ENCODE results near the gene NBL1. TPM values are rescaled to one million over a fixed set of nuclear protein-coding genes. Genes with fewer than 3 reads are reported as not detected.

The NBL1 gene
- total and polyA plus RNA-seq, 10 of the 15 experiments (the other 5 are each of a cell fraction or from before 2014, with no cell fraction given): 0.13 to 2.4 (median 0.81) TPM; not detected in 1

GRCh38 chr1:19683351-19683750 is 39.2 kb downstream of the NBL1 start:
- ATAC-seq: no peak
- 84% methylated on average over 8 of the region's 8 CpGs for WGBS (ENCODE audit: insufficient coverage, insufficient replicate concordance, low lambda C conversion rate, missing lambda C conversion rate)
- ChIA-PET CTCF (interaction anchor here (1.6 kb wide), 1 partner anchor 21 kb away, joined by 6 read pairs; no protein-coding TSS in a partner anchor), SMC1A (ENCODE audit: uncharacterized antibody, unreplicated experiment) (no interaction called here), RAD21 (ENCODE audit: unreplicated experiment) (interaction anchor here (0.6 kb wide), 1 partner anchor 29 kb away, joined by 3 read pairs; no protein-coding TSS in a partner anchor), POLR2A (no interaction called here)
- no peak for DNase-seq (ENCODE audit: low read depth, low spot score)
- intact Hi-C loops (cut with micrococcal nuclease; ENCODE audit: unreplicated experiment): no loop called here
- FAIRE-seq: no peak
- Histone ChIP-seq H4K20me1 (ENCODE audit: control insufficient read depth, insufficient read depth) (no peaks in the 10 kb centered on the region), H3K9ac (ENCODE audit: control insufficient read depth, insufficient read depth, low read length) (no peak overlapping the region), H3K27ac (ENCODE audit: control insufficient read depth, insufficient read depth) (no peak overlapping the region), H3K27me3 (replicated peaks in 1 of 2; ENCODE audit: control insufficient read depth in 2 of 2, insufficient read depth in 2 of 2, low read length in 1 of 2) (no peaks in the 10 kb centered on the region), H3K4me1 (ENCODE audit: control insufficient read depth, insufficient read depth, low read length) (no peaks in the 10 kb centered on the region), H2AFZ (ENCODE audit: control insufficient read depth, low read depth, low read length) (no peak overlapping the region), H3K9me3 (replicated peaks; ENCODE audit: control insufficient read depth, insufficient read depth, low read length) (peaks cover 3% of the 10 kb centered on the region; the same call in 1 of the 3 replicates), H3K4me2 (ENCODE audit: control insufficient read depth, insufficient read depth) (no peak overlapping the region), H3K79me2 (ENCODE audit: control insufficient read depth, insufficient read depth, low read length) (no peaks in the 10 kb centered on the region), H3K4me3 (no peak overlapping the region), H3K36me3 (ENCODE audit: control insufficient read depth in 2 of 2, insufficient read depth in 2 of 2, low read length in 1 of 2) (no peaks in the 10 kb centered on the region; a peak in 1 of 4 replicates)
- in situ Hi-C loops (cut with MboI): no loop called here
- BruUV-seq (replicated peaks): no TSS peak
- TF ChIP-seq CEBPZ (IDR thresholded peaks at IDR 0.05; ENCODE audit: low read depth, low read length): no peak
- TF ChIP-seq NBN (IDR thresholded peaks at IDR 0.05): no peak
- no peak for TF ChIP-seq POU2F2 (IDR thresholded peaks at IDR 0.05; ENCODE audit: borderline replicate concordance, low read depth, low read length)
- TF ChIP-seq TAF1 (IDR thresholded peaks at IDR 0.05; ENCODE audit: borderline replicate concordance, low read depth, low read length): no peak
- TF ChIP-seq NRF1 (conservative IDR thresholded peaks at IDR 0.05; ENCODE audit: low read depth, low read length): no peak
- TF ChIP-seq MLLT1 (IDR thresholded peaks at IDR 0.05): no peak
- TF ChIP-seq SPI1 (IDR thresholded peaks at IDR 0.05; ENCODE audit: borderline replicate concordance, insufficient read depth, low read depth, low read length): no peak
- no peak for TF ChIP-seq RAD51 (IDR thresholded peaks at IDR 0.05)
- no peak for TF ChIP-seq ZBTB11 (CRISPR knock-in tag; IDR thresholded peaks at IDR 0.05)
- TF ChIP-seq CREB1 (IDR thresholded peaks at IDR 0.05; ENCODE audit: low read depth): no peak
- TF ChIP-seq HDGF (IDR thresholded peaks at IDR 0.05): no peak
- no peak for TF ChIP-seq EGR1 (IDR thresholded peaks at IDR 0.05; ENCODE audit: borderline replicate concordance in 1 of 2, low read depth in 2 of 2, low read length in 2 of 2)
- no peak for TF ChIP-seq CBX5 (IDR thresholded peaks at IDR 0.05; ENCODE audit: low read depth)
- TF ChIP-seq FOXM1 (IDR thresholded peaks at IDR 0.05; ENCODE audit: low read depth, low read length): no peak
- TF ChIP-seq KAT2A (conservative IDR thresholded peaks at IDR 0.05; ENCODE audit: control insufficient read depth, low read depth, low read length): no peak

Measured in GM12878 (cell line).